Measurements from ENCODE around the gene GRIN2B.

Gene GRIN2B

DNA sequence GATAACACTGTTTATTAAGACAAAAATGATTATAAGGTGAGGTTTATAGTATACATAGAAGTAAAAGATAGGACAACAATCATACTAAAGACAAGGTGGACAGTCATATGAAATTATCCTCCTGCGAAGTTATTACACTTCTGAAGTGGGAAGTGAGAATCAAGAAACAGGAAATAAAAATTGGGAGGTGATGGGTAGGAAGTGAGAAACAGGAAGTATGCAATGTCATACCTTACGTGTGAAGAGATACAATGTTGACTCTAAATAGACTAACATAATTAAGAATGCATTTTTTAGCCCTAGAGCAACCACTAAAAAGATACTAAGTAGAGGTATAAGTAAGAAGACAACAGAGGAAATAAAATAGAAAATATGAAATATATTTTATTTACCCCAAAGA, 43.7 kb downstream of the GRIN2B start:
- TF ChIP-seq, protein P1, sequence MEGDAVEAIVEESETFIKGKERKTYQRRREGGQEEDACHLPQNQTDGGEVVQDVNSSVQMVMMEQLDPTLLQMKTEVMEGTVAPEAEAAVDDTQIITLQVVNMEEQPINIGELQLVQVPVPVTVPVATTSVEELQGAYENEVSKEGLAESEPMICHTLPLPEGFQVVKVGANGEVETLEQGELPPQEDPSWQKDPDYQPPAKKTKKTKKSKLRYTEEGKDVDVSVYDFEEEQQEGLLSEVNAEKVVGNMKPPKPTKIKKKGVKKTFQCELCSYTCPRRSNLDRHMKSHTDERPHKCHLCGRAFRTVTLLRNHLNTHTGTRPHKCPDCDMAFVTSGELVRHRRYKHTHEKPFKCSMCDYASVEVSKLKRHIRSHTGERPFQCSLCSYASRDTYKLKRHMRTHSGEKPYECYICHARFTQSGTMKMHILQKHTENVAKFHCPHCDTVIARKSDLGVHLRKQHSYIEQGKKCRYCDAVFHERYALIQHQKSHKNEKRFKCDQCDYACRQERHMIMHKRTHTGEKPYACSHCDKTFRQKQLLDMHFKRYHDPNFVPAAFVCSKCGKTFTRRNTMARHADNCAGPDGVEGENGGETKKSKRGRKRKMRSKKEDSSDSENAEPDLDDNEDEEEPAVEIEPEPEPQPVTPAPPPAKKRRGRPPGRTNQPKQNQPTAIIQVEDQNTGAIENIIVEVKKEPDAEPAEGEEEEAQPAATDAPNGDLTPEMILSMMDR (conservative IDR thresholded peaks at IDR 0.05; ENCODE audit: low read length), result no peak
- DNase-seq (ENCODE audit: low read depth), result no peak
- H3K4me3 ChIP-seq (ENCODE audit: low read length), result no peak overlapping the region

DNA sequence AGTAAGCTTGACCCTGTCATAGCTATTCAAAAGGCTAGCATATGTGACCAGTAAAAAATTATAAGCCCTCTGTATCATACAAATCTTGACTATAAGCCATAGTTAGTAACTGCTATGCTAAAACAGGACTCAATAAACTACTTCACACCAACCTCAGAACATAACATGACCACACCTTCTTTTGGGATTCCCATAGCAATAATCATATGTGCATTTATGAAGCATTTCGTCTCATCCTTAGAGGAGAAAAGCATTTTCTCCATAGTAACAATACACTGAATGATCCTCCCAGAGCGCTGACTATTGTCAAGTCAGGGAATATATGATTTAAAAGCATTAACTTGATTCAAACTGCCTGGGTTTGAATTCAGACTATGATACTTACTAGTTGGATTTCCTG, 46.2 kb downstream of the GRIN2B start:
- TF ChIP-seq, protein P1 (conservative IDR thresholded peaks at IDR 0.05; ENCODE audit: low read length), result no peak
- H3K4me3 ChIP-seq (ENCODE audit: low read length), result no peak overlapping the region
- no peak for DNase-seq (ENCODE audit: low read depth)
